ENCODE results near the gene IL22RA2. TPM values are rescaled to one million over a fixed set of nuclear protein-coding genes. Genes with fewer than 3 reads are reported as not detected.

IL22RA2 gene
- total RNA-seq, 1 donor from 2014 or later = not detected

DNA sequence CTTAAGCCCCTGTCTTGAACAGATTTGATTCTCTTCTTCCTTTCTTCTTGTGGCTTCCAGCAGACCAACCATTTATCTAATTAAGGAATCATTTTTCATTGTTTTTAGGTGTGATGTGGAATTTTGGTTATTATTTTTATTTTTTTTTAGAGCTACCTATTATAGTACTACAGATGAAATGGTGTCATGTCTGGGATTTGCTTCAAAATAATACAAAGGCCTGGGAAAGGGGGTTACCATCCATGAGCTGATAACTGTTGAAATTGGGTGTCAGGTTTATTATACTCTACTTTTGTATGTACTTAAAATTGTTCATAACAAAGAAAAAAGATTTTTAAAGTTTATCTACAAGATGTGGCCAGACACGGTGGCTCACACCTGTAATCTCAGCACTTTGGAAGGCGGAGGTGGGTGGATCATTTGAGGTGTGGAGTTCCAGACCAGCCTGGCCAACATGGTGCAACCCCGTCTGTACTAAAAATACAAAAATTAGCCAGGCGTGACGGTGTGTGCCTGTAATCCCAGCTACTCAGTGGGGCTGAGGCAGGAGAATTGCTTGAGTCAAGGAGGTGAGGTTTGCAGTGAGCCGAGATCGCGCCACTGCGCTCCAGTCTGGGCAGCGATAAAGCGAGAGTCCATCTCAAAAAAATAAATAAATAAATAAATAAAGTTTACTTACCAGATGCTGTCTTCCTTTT lies 561 bp downstream of the IL22RA2 start:
- Mint-ChIP-seq H3K27ac (ENCODE audit: unreplicated experiment) (no peak overlapping the region), H3K36me3 (ENCODE audit: low read depth, unreplicated experiment) (no peaks in the 10 kb centered on the region), H3K4me1 (ENCODE audit: unreplicated experiment) (no peaks in the 10 kb centered on the region), H3K27me3 (ENCODE audit: unreplicated experiment) (no peaks in the 10 kb centered on the region), H3K4me3 (ENCODE audit: unreplicated experiment) (no peak overlapping the region), H3K9me3 (ENCODE audit: unreplicated experiment) (no peaks in the 10 kb centered on the region)
- no peak for TF ChIP-seq CTCF (IDR thresholded peaks at IDR 0.05; ENCODE audit: unreplicated experiment)
- no peak for DNase-seq (ENCODE audit: low spot score)

DNA sequence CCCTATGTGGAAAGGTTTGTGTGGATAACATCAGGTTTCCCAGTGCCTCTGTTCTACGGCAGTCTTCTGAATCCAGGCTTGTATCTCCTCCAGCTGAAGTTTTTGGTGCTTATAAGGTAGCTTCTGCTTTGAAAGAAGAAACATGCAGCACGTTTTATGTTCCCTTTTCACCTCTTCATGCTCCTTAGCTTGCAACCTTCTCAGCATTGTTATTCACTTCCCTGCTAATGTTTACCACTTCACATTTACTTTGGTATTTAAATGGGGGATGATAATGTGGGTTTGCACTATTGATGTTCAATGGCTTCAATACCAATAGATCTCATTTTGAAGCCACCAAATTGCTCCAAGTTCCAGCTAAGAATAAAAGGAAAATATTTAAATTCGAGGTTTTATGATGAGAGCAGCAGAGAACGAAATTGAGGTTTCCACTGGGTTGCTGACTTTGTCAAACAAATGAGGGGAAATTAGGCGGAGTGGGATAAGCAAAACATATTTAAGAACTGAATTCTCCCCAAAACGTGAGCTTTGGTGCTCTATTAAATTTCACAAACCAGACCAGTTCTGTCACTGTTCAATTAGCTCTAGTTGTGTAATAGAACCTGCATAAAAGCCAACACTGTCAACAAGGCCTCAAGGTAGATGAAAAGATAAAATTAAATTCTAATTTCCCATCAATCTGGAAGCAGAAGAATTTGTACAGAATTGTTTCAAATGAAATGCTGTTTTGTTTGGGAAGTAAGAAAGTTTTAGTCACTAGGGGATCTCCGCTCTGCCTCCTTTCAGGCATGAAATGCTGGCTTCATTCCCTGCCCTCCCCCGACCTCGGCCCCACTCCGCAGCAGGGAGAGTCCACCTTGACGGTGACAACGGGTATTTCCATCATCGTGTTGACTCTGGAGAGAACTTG lies 1.4 kb downstream of the IL22RA2 start:
- peaks cover 2% of the 10 kb centered on the region for H3K27me3 Mint-ChIP-seq (ENCODE audit: unreplicated experiment)
- DNase-seq (ENCODE audit: low spot score) = no peak
- H3K4me1 Mint-ChIP-seq (ENCODE audit: unreplicated experiment) = no peaks in the 10 kb centered on the region
- H3K27ac Mint-ChIP-seq (ENCODE audit: unreplicated experiment) = no peak overlapping the region
- H3K36me3 Mint-ChIP-seq (ENCODE audit: low read depth, unreplicated experiment) = no peaks in the 10 kb centered on the region
- no peaks in the 10 kb centered on the region for H3K9me3 Mint-ChIP-seq (ENCODE audit: unreplicated experiment)
- H3K4me3 Mint-ChIP-seq (ENCODE audit: unreplicated experiment) = no peak overlapping the region
- no peak for TF ChIP-seq CTCF (IDR thresholded peaks at IDR 0.05; ENCODE audit: unreplicated experiment)

- no peaks in the 10 kb centered on the region for H3K36me3 Mint-ChIP-seq (ENCODE audit: low read depth, unreplicated experiment)
- peaks cover 2% of the 10 kb centered on the region for H3K27me3 Mint-ChIP-seq (ENCODE audit: unreplicated experiment)
- H3K4me3 Mint-ChIP-seq (ENCODE audit: unreplicated experiment) = no peak overlapping the region
- H3K4me1 Mint-ChIP-seq (ENCODE audit: unreplicated experiment) = no peaks in the 10 kb centered on the region
- no peak for DNase-seq (ENCODE audit: low spot score)
- peaks cover 5% of the 10 kb centered on the region for H3K9me3 Mint-ChIP-seq (ENCODE audit: unreplicated experiment)
- TF ChIP-seq CTCF (IDR thresholded peaks at IDR 0.05; ENCODE audit: unreplicated experiment) = no peak
- H3K27ac Mint-ChIP-seq (ENCODE audit: unreplicated experiment) = no peak overlapping the region
Measured at GRCh38 chr6:137171053-137171374, 2.4 kb downstream of the IL22RA2 start.

GRCh38 chr6:137170266-137171052 lies 3.0 kb downstream of the IL22RA2 start:
- no peak for DNase-seq (ENCODE audit: low spot score)
- no peak for TF ChIP-seq CTCF (IDR thresholded peaks at IDR 0.05; ENCODE audit: unreplicated experiment)
- H3K4me1 Mint-ChIP-seq (ENCODE audit: unreplicated experiment) = peaks cover under 1% of the 10 kb centered on the region
- peaks cover 2% of the 10 kb centered on the region for H3K27me3 Mint-ChIP-seq (ENCODE audit: unreplicated experiment)
- H3K9me3 Mint-ChIP-seq (ENCODE audit: unreplicated experiment) = peaks cover 6% of the 10 kb centered on the region
- no peak overlapping the region for H3K27ac Mint-ChIP-seq (ENCODE audit: unreplicated experiment)
- no peak overlapping the region for H3K4me3 Mint-ChIP-seq (ENCODE audit: unreplicated experiment)
- H3K36me3 Mint-ChIP-seq (ENCODE audit: low read depth, unreplicated experiment) = peaks cover under 1% of the 10 kb centered on the region

Measured in endothelial cell (in vitro differentiated cells).